Effector memory CD8-positive, alpha-beta T cell (primary cell): Measurements from ENCODE around the gene RASAL2.
"Not testable (repeated sequence)": the region's sequence is repeated elsewhere in the genome, so short reads cannot be mapped to it uniquely, and the experiment has no call there.

Source experiments
- ATAC-seq: fragments of 150-1000 bp; cut with Tn5 transposase; replicated peaks from 2 replicates; pipeline ENCODE4 v1.10.0; 2021; ENCODE audit warnings: mild to moderate bottlenecking, moderate library complexity
- DNase-seq, 3 experiments: peaks; one replicate each; pipeline ENCODE4 v3.0.0; 2021
- H3K27ac Mint-ChIP-seq, 2 donors: one replicate each; pipeline ENCODE4 v1.8.0; 2022; ENCODE audit warnings: mild to moderate bottlenecking in 2 of 2, mixed read lengths in 2 of 2, moderate library complexity in 2 of 2
- H3K27me3 Mint-ChIP-seq, 2 donors: one replicate each; pipeline ENCODE4 v1.8.0; 2022; ENCODE audit warnings: mixed read lengths in 2 of 2
- H3K36me3 Mint-ChIP-seq: one replicate; pipeline ENCODE4 v1.8.0; 2022; ENCODE audit warnings: mild to moderate bottlenecking, moderate library complexity, mixed read lengths; ENCODE audit not compliant: insufficient read depth
- H3K4me1 Mint-ChIP-seq, 2 donors: one replicate each; pipeline ENCODE4 v1.8.0; 2022; ENCODE audit warnings: low read depth in 2 of 2, mixed read lengths in 2 of 2
- H3K4me3 Mint-ChIP-seq, 2 donors: one replicate each; pipeline ENCODE4 v1.8.0; 2022; ENCODE audit warnings: mild to moderate bottlenecking in 2 of 2, mixed read lengths in 2 of 2, moderate library complexity in 2 of 2
- H3K9me3 Mint-ChIP-seq, 2 donors: one replicate each; pipeline ENCODE4 v1.8.0; 2022; ENCODE audit warnings: mixed read lengths in 2 of 2

Gene RASAL2

GRCh38 chr1:178283409-178283808, 189.5 kb downstream of the RASAL2 start:
- H3K27ac Mint-ChIP-seq = no peak overlapping the region
- no peak for ATAC-seq

GRCh38 chr1:178284058-178284457, 190.2 kb downstream of the RASAL2 start:
- DNase-seq (no peak), ATAC-seq (no peak)
- H3K4me1 Mint-ChIP-seq = no peaks in the 10 kb centered on the region
- no peaks in the 10 kb centered on the region for H3K27me3 Mint-ChIP-seq
- H3K27ac Mint-ChIP-seq = no peak overlapping the region
- H3K9me3 Mint-ChIP-seq = peaks cover 0 to 10% of the 10 kb centered on the region in 2 donors
- no peak overlapping the region for H3K4me3 Mint-ChIP-seq
- H3K36me3 Mint-ChIP-seq = peaks cover 2% of the 10 kb centered on the region

More at GRCh38 chr1:178283409-178283808, 189.5 kb downstream of the RASAL2 start:
- Mint-ChIP-seq H3K4me3 (no peak overlapping the region), H3K27me3 (no peaks in the 10 kb centered on the region), H3K4me1 (no peaks in the 10 kb centered on the region), H3K36me3 (peaks cover 2% of the 10 kb centered on the region), H3K9me3 (peaks cover 0 to 8% of the 10 kb centered on the region in 2 donors)
- DNase-seq = no peak

GRCh38 chr1:178291166-178291565, 197.3 kb downstream of the RASAL2 start:
- ATAC-seq (no peak), DNase-seq (no peak)
- H3K27me3 Mint-ChIP-seq = no peaks in the 10 kb centered on the region
- peaks cover 0 to 19% of the 10 kb centered on the region in 2 donors for H3K9me3 Mint-ChIP-seq
- no peaks in the 10 kb centered on the region for H3K4me1 Mint-ChIP-seq
- H3K36me3 Mint-ChIP-seq = no peaks in the 10 kb centered on the region
- no peak overlapping the region for H3K27ac Mint-ChIP-seq
- H3K4me3 Mint-ChIP-seq = no peak overlapping the region

- Mint-ChIP-seq H3K4me3 (no peak overlapping the region), H3K27me3 (no peaks in the 10 kb centered on the region), H3K36me3 (no peaks in the 10 kb centered on the region), H3K4me1 (no peaks in the 10 kb centered on the region), H3K9me3 (peaks cover 0 to 7% of the 10 kb centered on the region in 2 donors), H3K27ac (no peak overlapping the region)
- ATAC-seq = no peak
- no peak for DNase-seq
Observed at GRCh38 chr1:178294654-178295053, 200.8 kb downstream of the RASAL2 start.

- DNase-seq (no peak), ATAC-seq (no peak)
- H3K27ac Mint-ChIP-seq = no peak overlapping the region
Observed at GRCh38 chr1:178300352-178300699, 206.4 kb downstream of the RASAL2 start.

GRCh38 chr1:178301141-178301540, 207.2 kb downstream of the RASAL2 start:
- Mint-ChIP-seq H3K9me3 (no peaks in the 10 kb centered on the region), H3K4me1 (peaks cover 0 to 2% of the 10 kb centered on the region in 2 donors), H3K4me3 (no peak overlapping the region), H3K36me3 (no peaks in the 10 kb centered on the region), H3K27ac (no peak overlapping the region), H3K27me3 (no peaks in the 10 kb centered on the region)
- DNase-seq (no peak), ATAC-seq (no peak)

More at GRCh38 chr1:178300352-178300699, 206.4 kb downstream of the RASAL2 start:
- Mint-ChIP-seq H3K9me3 (no peaks in the 10 kb centered on the region), H3K27me3 (no peaks in the 10 kb centered on the region), H3K4me3 (no peak overlapping the region), H3K4me1 (peaks cover 0 to 2% of the 10 kb centered on the region in 2 donors), H3K36me3 (no peaks in the 10 kb centered on the region)

- H3K4me1 Mint-ChIP-seq = no peaks in the 10 kb centered on the region
- H3K27me3 Mint-ChIP-seq = no peaks in the 10 kb centered on the region
- H3K9me3 Mint-ChIP-seq = no peaks in the 10 kb centered on the region
- no peak overlapping the region for H3K27ac Mint-ChIP-seq
- DNase-seq (no peak), ATAC-seq (no peak)
- H3K4me3 Mint-ChIP-seq = no peak overlapping the region
- H3K36me3 Mint-ChIP-seq = no peaks in the 10 kb centered on the region
Observed at GRCh38 chr1:178307264-178307663, 213.4 kb downstream of the RASAL2 start.

GRCh38 chr1:178308438-178308837, 214.5 kb downstream of the RASAL2 start:
- no peak overlapping the region for H3K4me3 Mint-ChIP-seq
- DNase-seq (no peak), ATAC-seq (no peak)
- H3K9me3 Mint-ChIP-seq = no peaks in the 10 kb centered on the region
- H3K36me3 Mint-ChIP-seq = no peaks in the 10 kb centered on the region
- H3K4me1 Mint-ChIP-seq = no peaks in the 10 kb centered on the region
- H3K27ac Mint-ChIP-seq = no peak overlapping the region
- H3K27me3 Mint-ChIP-seq = no peaks in the 10 kb centered on the region

- H3K27me3 Mint-ChIP-seq = no peaks in the 10 kb centered on the region
- DNase-seq = no peak
- no peaks in the 10 kb centered on the region for H3K9me3 Mint-ChIP-seq
- ATAC-seq = no peak
- H3K4me1 Mint-ChIP-seq = no peaks in the 10 kb centered on the region
- no peak overlapping the region for H3K4me3 Mint-ChIP-seq
- H3K36me3 Mint-ChIP-seq = no peaks in the 10 kb centered on the region
- H3K27ac Mint-ChIP-seq = no peak overlapping the region
Observed at GRCh38 chr1:178310685-178311105, 216.8 kb downstream of the RASAL2 start.

GRCh38 chr1:178311164-178311563, 217.3 kb downstream of the RASAL2 start:
- H3K36me3 Mint-ChIP-seq = no peaks in the 10 kb centered on the region
- ATAC-seq (no peak), DNase-seq (no peak)
- no peaks in the 10 kb centered on the region for H3K4me1 Mint-ChIP-seq
- H3K4me3 Mint-ChIP-seq = no peak overlapping the region
- H3K27me3 Mint-ChIP-seq = no peaks in the 10 kb centered on the region
- H3K27ac Mint-ChIP-seq = no peak overlapping the region
- H3K9me3 Mint-ChIP-seq = no peaks in the 10 kb centered on the region

- H3K36me3 Mint-ChIP-seq, H3K4me1 Mint-ChIP-seq, H3K27ac Mint-ChIP-seq, H3K4me3 Mint-ChIP-seq, H3K9me3 Mint-ChIP-seq, H3K27me3 Mint-ChIP-seq, DNase-seq, ATAC-seq: not testable (repeated sequence)
Observed at GRCh38 chr1:178320280-178320982, 226.5 kb downstream of the RASAL2 start.

- DNase-seq (no peak), ATAC-seq (no peak)
- Mint-ChIP-seq H3K4me3 (no peak overlapping the region), H3K36me3 (no peaks in the 10 kb centered on the region), H3K9me3 (no peaks in the 10 kb centered on the region), H3K4me1 (no peaks in the 10 kb centered on the region), H3K27ac (no peak overlapping the region), H3K27me3 (no peaks in the 10 kb centered on the region)
Observed at GRCh38 chr1:178323067-178323466, 229.2 kb downstream of the RASAL2 start.

- DNase-seq = no peak
- Mint-ChIP-seq H3K4me3 (no peak overlapping the region), H3K4me1 (no peaks in the 10 kb centered on the region), H3K36me3 (no peaks in the 10 kb centered on the region), H3K9me3 (no peaks in the 10 kb centered on the region), H3K27ac (no peak overlapping the region), H3K27me3 (no peaks in the 10 kb centered on the region)
- ATAC-seq = no peak
Observed at GRCh38 chr1:178324003-178324402, 230.1 kb downstream of the RASAL2 start.

GRCh38 chr1:178328728-178329127, 234.8 kb downstream of the RASAL2 start:
- Mint-ChIP-seq H3K9me3 (no peaks in the 10 kb centered on the region), H3K27ac (no peak overlapping the region), H3K4me3 (no peak overlapping the region), H3K4me1 (no peaks in the 10 kb centered on the region), H3K36me3 (no peaks in the 10 kb centered on the region), H3K27me3 (no peaks in the 10 kb centered on the region)
- ATAC-seq (no peak), DNase-seq (no peak)
